D721Med (cell line): ENCODE results near the gene COPS4.

ENCODE experiments used
- DNase-seq: peaks from one replicate; pipeline ENCODE4 v3.0.0; 2011; ENCODE audit warnings: low spot score; ENCODE audit not compliant: insufficient read length
- FAIRE-seq: peaks from 2 replicates; lab custom pipeline; 2011; peaks lifted over from hg19 to GRCh38; lab: Jason Lieb, UNC
- CTCF ChIP-seq: IDR thresholded peaks from 2 replicates; pipeline ENCODE4 v1.5.1; 2012; ENCODE audit warnings: mild to moderate bottlenecking, control low read depth; ENCODE audit not compliant: insufficient read depth; ENCODE audit errors: missing control alignments

The COPS4 gene

GRCh38 chr4:83009529-83009928 lies 25.5 kb upstream of the COPS4 start:
- FAIRE-seq (no peak), DNase-seq (no peak)
- TF ChIP-seq CTCF: no peak

GRCh38 chr4:83010111-83010521 lies 24.9 kb upstream of the COPS4 start:
- no peak for TF ChIP-seq CTCF
- DNase-seq (no peak), FAIRE-seq (no peak)

GRCh38 chr4:83010522-83011318 lies 24.3 kb upstream of the COPS4 start, which contains the start of gene LIN54:
Gene LIN54 (minus strand): TSS chr4:83010823. CDS start chr4:82984844, 25,979 bp downstream.
- FAIRE-seq: no peak
- no peak for TF ChIP-seq CTCF
- DNase-seq: peak; percentile 43

DNA sequence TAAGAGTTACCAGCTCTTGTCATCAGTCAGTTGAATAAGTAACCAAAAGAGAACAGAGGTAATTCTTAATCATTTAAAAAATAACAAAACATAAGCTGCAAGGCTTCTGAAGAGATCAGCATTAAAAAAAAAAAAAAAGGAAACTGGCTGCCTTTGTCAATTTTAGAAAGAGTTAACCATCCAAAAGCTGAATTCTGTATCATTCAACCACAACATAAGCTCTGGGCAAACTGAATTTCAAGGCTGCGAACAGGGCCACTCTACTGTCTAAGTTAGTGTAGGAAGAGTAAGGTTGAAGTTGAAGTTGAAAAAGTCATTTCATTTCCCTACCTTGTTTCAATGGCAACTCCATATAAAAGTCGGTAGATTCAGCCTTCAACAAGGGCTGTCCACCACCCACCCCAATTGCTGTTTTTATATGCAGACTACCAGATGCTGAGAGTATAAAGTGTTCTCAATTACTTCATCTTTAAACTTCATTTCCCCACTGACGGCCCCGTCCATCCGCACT lies 23.2 kb upstream of the COPS4 start:
- no peak for TF ChIP-seq CTCF
- FAIRE-seq: no peak
- DNase-seq: no peak

- FAIRE-seq: no peak
- no peak for TF ChIP-seq CTCF
- no peak for DNase-seq
These were observed 22.7 kb upstream of the COPS4 start for GRCh38 chr4:83012200-83012686.

DNA sequence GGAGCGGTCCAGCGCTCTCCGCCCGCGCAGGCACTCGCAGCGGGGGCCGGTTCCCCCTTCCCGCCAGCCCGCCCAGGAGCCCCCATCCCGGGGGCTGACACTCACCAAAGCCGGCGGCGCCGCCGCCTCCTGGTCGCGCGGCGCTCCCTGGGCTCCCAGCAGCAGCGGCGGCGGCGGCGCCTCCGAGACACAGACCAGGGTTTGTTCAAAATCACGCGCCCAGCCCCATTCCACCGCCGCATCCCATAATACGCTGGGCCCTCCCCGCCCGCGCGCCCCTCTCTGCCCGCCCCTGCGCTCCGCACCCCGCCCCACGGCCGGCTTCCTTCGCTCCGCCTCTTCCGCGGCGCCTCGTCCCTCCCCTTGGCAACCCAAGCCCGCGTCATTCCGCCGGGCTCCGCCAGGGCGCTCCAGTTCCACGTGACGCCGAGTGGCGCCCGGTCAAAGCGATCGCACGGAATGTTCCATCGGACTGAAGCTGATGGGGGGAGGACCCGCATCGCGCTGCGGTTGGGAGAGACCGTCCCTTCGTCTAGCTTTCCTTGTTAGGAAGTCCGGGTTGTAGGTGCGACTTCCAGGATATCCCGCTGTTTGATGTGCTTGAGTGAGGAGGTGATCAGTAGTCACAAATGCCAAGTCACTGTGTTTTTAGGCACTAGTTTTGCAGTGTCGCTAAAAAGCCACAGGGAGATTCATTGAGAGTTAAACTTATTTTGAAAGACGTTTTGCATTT lies 22.1 kb upstream of the COPS4 start:
- peak; percentile 36 for TF ChIP-seq CTCF
- FAIRE-seq (no peak), DNase-seq (peak; percentile 54)
